Measurements from ENCODE around the gene PSME3IP1.

Gene PSME3IP1, protein sequence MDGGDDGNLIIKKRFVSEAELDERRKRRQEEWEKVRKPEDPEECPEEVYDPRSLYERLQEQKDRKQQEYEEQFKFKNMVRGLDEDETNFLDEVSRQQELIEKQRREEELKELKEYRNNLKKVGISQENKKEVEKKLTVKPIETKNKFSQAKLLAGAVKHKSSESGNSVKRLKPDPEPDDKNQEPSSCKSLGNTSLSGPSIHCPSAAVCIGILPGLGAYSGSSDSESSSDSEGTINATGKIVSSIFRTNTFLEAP

DNA sequence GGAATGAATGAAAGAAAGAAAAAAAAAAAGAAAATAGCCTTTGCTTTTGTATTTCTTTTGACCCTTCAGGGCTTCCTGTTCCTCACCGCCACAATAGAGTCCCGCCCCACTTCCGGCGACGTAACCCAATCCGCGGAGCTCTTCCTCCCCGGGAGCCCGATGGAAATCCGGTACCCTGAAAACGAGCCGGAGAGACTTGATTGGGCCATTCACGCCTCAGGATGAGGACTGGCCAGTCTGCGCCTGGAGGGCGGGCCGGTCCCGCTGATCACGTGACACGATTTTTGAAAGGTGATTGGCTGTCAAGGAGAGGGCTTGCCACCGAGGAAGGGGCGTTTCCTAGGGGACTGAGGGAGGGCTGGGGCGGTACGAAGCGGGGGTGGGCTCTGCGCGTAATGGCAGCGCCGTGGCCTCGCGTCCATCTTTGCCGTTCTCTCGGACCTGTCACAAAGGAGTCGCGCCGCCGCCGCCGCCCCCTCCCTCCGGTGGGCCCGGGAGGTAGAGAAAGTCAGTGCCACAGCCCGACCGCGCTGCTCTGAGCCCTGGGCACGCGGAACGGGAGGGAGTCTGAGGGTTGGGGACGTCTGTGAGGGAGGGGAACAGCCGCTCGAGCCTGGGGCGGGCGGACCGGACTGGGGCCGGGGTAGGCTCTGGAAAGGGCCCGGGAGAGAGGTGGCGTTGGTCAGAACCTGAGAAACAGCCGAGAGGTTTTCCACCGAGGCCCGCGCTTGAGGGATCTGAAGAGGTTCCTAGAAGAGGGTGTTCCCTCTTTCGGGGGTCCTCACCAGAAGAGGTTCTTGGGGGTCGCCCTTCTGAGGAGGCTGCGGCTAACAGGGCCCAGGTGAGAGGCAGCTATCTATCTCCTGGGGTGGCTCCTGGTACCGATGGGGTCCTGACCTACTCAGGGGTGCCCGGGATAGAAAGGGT is at the start of gene PSME3IP1, which contains the start of gene RSPRY1:
TSS of gene PSME3IP1 (minus strand) at position 95 of the 927 bp plus-strand sequence. CDS start 12,185 bp downstream, outside the sequence.
TSS of gene RSPRY1 (plus strand) at position 385 of the 927 bp plus-strand sequence. CDS start 18,330 bp downstream, outside the sequence.
- peak; percentile 100 for DNase-seq
- in situ Hi-C loops (cut with HindIII; ENCODE audit: low pct_ligation_motif_present, low pct_unique_long_range_greater_than_20kb, low sequenced_read_pairs): no loop called here

DNA sequence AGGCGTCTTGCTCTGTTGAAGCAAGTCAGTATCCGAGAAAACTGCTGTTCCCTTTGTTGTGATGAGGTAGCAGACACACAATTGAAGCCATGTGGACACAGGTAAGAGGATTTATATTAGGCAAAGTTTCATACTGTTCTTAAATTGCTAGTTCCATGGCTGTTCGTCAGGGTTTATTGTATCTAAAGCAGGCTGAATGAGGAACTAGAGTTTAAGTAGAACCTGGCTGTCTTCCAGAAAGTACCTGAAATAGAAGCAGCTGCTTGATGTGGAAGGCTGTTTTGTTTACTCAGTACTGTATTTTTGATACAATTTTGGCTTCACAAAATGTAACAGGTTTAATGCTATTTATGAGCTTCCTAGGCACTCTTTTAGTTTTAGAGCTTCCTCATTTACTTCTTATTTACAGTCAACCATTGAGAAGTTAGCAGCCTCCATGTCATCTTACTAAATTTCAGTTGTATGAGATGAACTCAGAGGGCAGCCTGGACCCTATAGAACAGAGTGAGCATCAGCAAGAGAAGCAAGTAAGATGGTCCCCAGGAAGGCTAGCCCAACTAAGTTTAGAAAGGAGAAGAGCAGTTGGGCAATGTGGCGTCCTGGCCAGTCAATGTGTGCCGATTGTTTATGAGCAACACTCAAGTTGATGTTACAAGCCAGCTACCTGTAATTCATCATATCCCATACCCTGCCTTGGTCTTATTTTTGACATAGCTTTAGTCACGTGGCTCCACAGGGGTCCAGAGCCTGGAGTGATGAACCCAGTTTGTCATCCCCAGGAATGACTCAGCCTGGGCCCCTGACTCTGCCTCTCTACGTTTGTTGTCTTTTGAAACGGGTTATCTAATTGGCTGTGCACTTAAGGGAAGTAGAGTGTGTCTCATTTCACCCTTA is 49.5 kb upstream of the PSME3IP1 start:
- in situ Hi-C loops (cut with HindIII; ENCODE audit: low pct_ligation_motif_present, low pct_unique_long_range_greater_than_20kb, low sequenced_read_pairs): no loop called here

DNA sequence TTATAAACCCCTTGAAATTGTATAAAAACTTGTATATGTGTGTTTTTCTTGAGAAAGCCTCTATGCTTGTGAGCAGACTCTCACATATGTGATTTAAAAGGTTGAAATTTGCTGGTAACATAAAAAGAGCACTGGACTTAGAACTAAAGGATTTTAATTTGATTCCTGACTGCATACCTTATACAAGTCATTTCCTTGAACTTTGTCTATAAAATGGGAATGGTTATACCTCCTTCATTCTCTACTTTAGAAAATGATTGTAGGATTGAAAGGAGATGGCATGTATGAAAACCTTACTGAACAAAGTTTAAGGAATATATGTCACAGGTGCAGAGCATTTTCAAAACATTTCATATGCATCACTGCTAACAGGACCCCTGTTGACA is 48.9 kb upstream of the PSME3IP1 start:
- DNase-seq: no peak
- in situ Hi-C loops (cut with HindIII; ENCODE audit: low pct_ligation_motif_present, low pct_unique_long_range_greater_than_20kb, low sequenced_read_pairs): no loop called here

More for the DNA sequence above, 49.5 kb upstream of the PSME3IP1 start:
- DNase-seq: no peak

DNA sequence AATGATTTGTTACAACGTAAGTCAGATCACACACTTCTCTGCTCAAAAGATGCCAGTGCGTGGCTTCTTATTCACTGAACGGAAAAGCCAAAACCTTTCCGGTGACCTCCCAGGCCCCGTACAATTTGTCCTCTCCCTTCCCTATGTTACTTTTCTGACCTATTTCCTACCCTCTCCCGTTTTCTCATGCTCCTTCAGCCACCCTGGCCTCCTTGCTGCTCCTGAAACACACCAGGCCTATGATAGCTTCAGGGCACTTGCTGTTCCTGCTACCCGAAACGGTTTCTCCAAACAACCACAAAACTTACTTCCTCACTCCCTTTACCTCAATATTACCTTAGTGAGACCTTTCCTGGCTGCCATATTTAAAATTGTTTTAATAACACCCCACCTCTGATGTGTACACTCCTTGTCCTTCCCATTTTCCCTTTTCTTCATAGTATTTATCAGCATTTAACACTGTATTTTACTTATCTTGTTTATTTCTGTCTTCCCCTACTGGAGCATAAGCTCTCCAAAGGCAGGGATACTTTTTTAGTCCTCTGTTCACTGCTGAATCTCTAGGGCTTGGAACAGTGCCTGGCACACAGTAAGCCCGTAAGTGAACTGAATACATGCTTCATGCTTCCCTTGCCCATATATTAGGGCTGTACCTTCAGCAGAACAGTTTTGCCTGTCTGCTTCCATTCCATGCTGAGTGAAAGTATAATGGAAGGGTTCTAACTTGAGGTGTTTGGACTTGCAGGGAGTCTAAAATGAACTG is 48.3 kb upstream of the PSME3IP1 start:
- in situ Hi-C loops (cut with HindIII; ENCODE audit: low pct_ligation_motif_present, low pct_unique_long_range_greater_than_20kb, low sequenced_read_pairs): no loop called here

DNA sequence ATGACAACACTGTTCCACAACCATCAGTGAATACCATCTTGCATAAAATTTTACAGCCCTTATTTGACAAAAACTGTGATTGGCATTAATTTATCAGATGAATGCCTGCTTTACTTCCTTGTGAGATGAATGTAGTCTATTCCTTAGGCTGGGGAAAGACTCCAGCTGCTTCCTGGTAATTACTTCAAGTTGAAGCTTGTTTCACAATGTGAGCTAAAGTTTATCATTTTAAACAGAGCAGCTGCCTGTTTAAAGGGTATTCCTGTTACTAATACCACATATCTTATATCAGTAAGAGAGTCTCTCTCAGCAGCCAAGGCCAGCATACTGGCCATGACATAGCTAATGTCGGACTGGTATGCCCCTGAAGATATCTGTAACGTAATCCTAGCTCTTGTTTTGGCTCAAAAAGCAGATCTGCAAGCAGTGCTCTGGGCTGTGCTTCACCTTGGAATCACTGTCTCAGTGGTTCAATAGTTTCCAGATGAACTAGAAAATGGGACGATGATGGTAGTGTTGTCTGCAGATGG is 46.0 kb upstream of the PSME3IP1 start:
- DNase-seq: no peak
- in situ Hi-C loops (cut with HindIII; ENCODE audit: low pct_ligation_motif_present, low pct_unique_long_range_greater_than_20kb, low sequenced_read_pairs): no loop called here

More for the DNA sequence above, 48.3 kb upstream of the PSME3IP1 start:
- no peak for DNase-seq

DNA sequence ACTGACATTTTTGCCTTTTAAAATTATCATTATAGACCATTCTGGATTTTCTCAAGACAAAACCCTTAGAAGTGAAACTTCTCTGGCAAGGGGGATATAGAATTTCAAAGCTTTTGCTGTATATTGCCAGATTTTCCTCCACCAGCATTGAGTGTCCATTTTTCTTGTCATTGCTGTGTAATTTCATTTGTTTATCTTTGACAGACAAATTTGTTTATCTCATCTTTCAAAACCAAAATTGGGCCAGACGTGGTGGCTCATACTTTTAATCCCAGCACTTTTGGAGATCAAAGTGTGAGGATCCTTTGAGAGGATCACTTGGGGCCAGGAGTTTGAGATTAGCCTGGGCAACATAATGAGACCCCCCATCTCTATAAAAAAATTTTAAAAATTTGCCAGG is 43.2 kb upstream of the PSME3IP1 start:
- in situ Hi-C loops (cut with HindIII; ENCODE audit: low pct_ligation_motif_present, low pct_unique_long_range_greater_than_20kb, low sequenced_read_pairs): no loop called here

DNA sequence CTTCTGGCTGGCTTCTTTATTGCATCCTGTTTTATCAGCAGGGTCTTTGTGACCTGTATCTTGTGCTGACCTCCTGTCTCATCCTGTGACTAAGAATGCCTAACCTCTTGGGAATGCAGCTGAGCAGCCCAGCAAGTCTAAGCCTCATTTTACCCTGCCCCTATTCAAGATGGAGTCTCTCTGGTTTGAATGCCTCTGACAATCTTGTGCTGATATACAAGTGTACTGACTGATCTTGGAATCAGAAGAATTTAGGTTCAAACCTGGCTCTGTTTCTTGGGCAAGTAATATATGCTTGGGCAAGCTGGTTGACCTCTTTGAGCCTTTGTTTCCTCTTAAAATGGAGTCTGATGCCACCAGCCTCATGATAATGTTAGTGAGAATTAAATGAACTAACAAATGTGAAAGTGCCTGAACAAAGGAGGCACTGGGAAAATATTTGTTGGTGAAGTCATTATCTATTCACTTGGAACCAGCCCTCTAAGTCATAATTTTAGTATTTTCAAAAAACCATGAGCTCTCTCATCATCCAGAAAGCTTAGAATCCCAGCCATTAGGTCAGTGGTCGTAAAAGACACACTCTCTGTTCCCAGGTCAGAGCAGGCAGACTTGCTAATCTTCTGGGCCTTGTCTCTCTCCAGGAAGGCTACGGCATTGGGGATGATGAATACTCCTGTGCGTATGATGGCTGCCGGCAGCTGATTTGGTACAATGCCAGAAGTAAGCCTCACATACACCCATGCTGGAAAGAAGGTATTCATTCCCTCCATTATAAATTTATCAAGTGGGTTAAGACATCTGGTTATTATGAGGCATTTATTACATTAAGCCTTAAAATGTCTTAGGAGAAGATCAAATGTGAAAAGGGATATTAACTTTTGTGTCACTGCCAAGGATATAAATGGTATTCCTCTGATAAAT is 41.1 kb upstream of the PSME3IP1 start:
- in situ Hi-C loops (cut with HindIII; ENCODE audit: low pct_ligation_motif_present, low pct_unique_long_range_greater_than_20kb, low sequenced_read_pairs): no loop called here
- no peak for DNase-seq

More for the DNA sequence above, 43.2 kb upstream of the PSME3IP1 start:
- no peak for DNase-seq

DNA sequence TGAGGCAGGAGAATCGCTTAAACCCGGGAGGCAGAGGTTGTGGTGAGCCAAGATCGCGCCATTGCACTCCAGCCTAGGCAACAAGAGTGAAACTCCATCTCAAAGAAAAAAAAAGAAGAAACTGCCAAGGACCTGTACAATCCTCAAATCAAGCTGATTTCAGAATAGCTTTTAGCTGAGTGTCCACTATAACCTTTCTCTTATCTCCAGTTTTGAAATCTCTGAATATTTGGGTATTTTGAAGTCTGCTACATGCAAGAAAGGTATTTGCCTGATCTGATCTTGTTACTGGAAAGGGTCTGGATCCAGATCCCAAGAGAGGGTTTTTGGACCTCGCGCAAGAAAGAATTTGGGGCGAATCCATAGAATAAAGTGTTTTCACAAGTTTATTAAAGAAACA is 40.1 kb upstream of the PSME3IP1 start:
- DNase-seq: no peak
- in situ Hi-C loops (cut with HindIII; ENCODE audit: low pct_ligation_motif_present, low pct_unique_long_range_greater_than_20kb, low sequenced_read_pairs): no loop called here

DNA sequence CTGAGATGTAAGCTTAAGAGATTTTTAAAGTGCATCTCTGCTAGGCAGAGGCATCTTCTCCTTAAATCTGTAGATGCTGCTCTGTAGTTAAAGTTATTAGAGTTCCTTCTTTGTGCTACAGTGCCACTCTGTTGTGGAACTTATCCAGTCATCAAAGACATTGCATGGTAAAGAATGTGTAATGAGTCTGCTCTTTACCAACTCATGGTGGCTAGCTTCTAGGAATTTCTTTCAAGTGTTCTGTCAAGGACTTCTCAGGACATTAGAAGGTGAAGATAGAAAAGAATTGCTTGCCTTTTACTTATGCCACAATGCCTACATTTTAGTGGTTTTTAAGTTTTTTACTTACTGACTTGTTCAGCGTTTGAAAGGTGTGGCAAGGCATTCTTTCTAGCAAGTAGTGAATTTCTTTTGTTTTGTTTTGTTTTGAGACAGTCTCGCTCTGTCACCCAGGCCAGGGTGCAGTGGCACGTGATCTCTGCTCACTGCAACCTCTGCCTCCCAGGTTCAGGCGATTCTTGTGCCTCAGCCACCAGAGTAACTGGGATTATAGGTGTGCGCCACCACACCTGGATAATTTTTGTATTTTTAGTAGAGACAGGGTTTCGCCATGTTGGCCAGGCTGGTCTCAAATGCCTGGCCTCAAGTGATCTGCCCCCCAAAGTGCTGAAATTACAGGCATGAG is 39.0 kb upstream of the PSME3IP1 start:
- no peak for DNase-seq
- in situ Hi-C loops (cut with HindIII; ENCODE audit: low pct_ligation_motif_present, low pct_unique_long_range_greater_than_20kb, low sequenced_read_pairs): no loop called here

DNA sequence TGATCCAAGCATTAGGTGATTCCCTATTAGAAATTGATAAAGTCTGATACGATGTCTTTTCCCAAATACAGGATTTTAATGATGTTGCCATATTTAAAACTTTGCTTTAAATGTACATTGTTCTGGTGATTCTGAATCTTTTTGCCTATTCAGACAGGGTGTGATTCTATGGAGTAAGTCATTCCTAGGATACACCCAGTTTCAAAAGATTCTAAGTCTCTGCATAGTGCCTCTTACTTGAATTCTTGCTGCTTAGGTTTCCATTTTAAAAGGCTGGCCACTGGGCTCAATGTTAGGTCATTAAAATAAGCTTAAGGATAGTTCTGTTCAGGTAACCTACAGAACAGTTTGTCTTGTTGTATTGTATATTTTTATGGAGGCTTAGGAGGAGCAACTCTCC is 37.2 kb upstream of the PSME3IP1 start:
- in situ Hi-C loops (cut with HindIII; ENCODE audit: low pct_ligation_motif_present, low pct_unique_long_range_greater_than_20kb, low sequenced_read_pairs): no loop called here

DNA sequence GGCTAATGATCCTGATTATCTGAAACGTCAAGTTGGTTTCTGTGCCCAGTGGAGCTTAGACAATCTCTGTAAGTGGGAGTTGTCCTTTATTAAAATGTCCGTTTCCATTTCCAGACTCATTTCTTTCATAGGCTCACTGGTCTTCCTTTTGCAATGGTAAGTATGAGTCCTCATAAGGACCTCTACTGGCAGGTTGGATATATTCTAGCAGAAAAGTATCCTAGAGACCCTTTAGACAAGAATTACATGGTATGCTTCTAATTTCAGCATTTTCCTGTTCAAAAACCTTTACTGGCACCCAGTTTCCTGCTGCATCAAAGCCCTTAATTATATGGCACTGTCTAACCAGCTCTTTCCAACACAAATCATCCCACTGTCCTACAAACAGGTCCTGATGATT is 31.1 kb upstream of the PSME3IP1 start:
- DNase-seq: no peak
- in situ Hi-C loops (cut with HindIII; ENCODE audit: low pct_ligation_motif_present, low pct_unique_long_range_greater_than_20kb, low sequenced_read_pairs): no loop called here

More for the DNA sequence above, 37.2 kb upstream of the PSME3IP1 start:
- no peak for DNase-seq

DNA sequence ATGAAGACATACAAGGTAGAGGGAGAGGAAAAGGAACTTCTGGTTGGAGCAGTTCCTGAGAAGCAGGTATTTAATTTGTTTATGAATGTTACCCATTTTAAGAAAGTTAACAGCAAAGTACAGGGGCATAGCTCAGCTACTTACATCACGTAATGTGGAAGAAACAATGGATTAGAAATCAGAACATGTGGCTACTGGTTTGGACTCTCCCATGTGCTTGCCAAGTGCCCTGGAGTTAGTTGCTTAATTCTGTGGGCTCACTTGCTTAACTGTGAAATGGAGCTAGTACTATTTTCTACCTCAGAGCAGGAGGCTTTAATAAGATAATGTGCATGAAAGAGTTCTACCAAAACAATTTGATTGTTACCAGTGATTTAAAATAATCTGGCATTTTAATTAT is 27.6 kb upstream of the PSME3IP1 start:
- in situ Hi-C loops (cut with HindIII; ENCODE audit: low pct_ligation_motif_present, low pct_unique_long_range_greater_than_20kb, low sequenced_read_pairs): no loop called here
- DNase-seq: no peak

DNA sequence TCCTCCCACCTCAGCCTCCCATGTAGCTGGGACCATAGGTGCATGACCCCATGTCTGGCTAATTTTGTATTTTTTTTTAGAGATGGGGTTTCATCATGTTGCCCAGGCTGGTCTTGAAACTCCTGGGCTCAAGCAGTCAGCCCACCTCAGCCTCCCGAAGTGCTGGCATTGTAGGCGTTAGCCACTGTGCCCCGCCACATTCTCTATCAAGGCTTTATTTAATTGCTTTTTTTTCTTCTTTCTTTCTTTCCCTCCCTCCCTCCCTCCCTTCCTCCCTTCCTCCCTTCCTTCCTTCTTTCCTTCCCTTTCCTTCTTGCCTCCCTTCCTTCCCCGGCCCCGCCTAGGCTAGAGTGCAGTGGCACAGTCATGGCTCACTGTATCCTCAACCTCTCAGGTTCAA is 23.9 kb upstream of the PSME3IP1 start:
- in situ Hi-C loops (cut with HindIII; ENCODE audit: low pct_ligation_motif_present, low pct_unique_long_range_greater_than_20kb, low sequenced_read_pairs): no loop called here
- DNase-seq: no peak

DNA sequence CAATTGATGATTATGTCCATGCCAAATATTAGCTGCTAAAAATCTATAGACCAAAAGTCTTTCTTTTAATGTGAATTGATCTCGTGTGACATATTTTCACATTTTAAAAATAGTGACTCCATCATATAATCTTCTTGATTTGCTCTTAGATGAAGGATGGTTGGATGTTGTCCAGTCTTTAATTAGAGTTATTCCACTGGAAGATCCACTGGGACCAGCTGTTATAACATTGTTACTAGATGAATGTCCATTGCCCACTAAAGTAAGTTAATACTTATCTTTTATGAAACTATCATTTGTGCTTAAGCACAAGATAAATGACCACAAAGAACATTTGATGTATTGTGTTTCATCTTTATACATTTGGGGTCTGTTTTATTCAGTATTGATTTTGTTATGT is 23.1 kb upstream of the PSME3IP1 start:
- in situ Hi-C loops (cut with HindIII; ENCODE audit: low pct_ligation_motif_present, low pct_unique_long_range_greater_than_20kb, low sequenced_read_pairs): no loop called here
- DNase-seq: no peak

DNA sequence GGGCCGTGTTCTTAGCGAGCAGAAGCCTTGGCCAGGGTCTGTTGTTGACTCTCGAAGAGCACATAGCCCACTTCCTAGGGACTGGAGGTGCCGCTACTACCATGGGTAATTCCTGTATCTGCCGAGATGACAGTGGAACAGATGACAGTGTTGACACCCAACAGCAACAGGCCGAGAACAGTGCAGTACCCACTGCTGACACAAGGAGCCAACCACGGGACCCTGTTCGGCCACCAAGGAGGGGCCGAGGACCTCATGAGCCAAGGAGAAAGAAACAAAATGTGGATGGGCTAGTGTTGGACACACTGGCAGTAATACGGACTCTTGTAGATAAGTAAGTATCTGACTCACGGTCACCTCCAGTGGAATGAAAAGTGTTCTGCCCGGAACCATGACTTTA is 18.8 kb upstream of the PSME3IP1 start:
- in situ Hi-C loops (cut with HindIII; ENCODE audit: low pct_ligation_motif_present, low pct_unique_long_range_greater_than_20kb, low sequenced_read_pairs): no loop called here
- no peak for DNase-seq

DNA sequence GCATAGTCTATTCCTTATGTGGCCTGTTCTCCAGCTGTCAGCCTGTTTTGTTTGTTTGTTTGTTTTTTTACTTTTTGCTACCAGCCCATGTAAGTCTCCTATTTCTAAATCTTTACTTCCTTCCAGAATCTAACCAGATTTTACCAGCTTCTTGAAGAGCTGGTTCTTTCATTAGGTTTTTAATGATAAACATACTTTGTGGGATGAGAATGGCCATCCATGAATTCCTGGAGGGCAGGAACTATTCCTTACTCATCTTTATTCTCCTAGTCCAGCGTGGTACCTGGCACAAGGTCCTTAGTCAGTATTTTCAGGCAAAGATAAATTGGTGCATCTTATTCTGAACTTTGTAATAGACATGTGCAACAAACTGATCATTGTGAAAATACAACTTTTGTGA is 17.6 kb upstream of the PSME3IP1 start:
- in situ Hi-C loops (cut with HindIII; ENCODE audit: low pct_ligation_motif_present, low pct_unique_long_range_greater_than_20kb, low sequenced_read_pairs): no loop called here
- no peak for DNase-seq

Data from ACHN (cell line).